CD8-positive, alpha-beta memory T cell (primary cell): ENCODE measurements around the gene SEC14L3. TPM values are rescaled to one million over a fixed set of nuclear protein-coding genes. Genes with fewer than 3 reads are reported as not detected.

Source experiments
- CTCF ChIA-PET: fragments of 350-600 bp; sonication (Branson Sonifier 250); formaldehyde crosslinking; loops from one replicate; lab custom pipeline; 2021; ENCODE audit warnings: antibody characterized with exemption; lab: Charles Lee
- POLR2A ChIA-PET: fragments of 350-600 bp; sonication (Branson Sonifier 250); formaldehyde crosslinking; loops from one replicate; lab custom pipeline; 2021; ENCODE audit warnings: antibody characterized with exemption; lab: Charles Lee
- DNase-seq, 5 donors: peaks; one replicate each; pipeline versions ENCODE4 v3.0.0 to v3.0.0-alpha.2; 2020 to 2022; ENCODE audit warnings: mixed read lengths in 1 of 5
- H3K27ac ChIP-seq: one replicate; pipeline ENCODE4 v1.7.0; 2013; ENCODE audit warnings: low read depth, mild to moderate bottlenecking, low read length, moderate library complexity
- H3K27me3 ChIP-seq: 2 replicates; pipeline ENCODE4 v1.7.0; 2013; ENCODE audit warnings: low read length, mild to moderate bottlenecking; ENCODE audit not compliant: insufficient read depth, poor library complexity, severe bottlenecking
- H3K36me3 ChIP-seq: 2 replicates; pipeline ENCODE4 v1.7.0; 2013; ENCODE audit warnings: mild to moderate bottlenecking, low read length, moderate library complexity; ENCODE audit not compliant: insufficient read depth
- H3K4me1 ChIP-seq: 2 replicates; pipeline ENCODE4 v1.7.0; 2013; ENCODE audit warnings: mild to moderate bottlenecking, low read length, moderate library complexity; ENCODE audit not compliant: insufficient read depth
- H3K4me3 ChIP-seq: 2 replicates; pipeline ENCODE4 v1.7.0; 2013; ENCODE audit warnings: mild to moderate bottlenecking, low read length
- H3K9me3 ChIP-seq: 2 replicates; pipeline ENCODE4 v1.7.0; 2013; ENCODE audit warnings: mild to moderate bottlenecking, low read length
- H3K27ac Mint-ChIP-seq, 8 donors: one replicate each; pipeline ENCODE4 v1.8.0; 2020 to 2021; ENCODE audit warnings: mixed read lengths in 8 of 8, mild to moderate bottlenecking in 6 of 8, inconsistent platforms in 3 of 8, moderate library complexity in 3 of 8
- H3K27me3 Mint-ChIP-seq, 2 donors: one replicate each; pipeline ENCODE4 v1.8.0; 2020 to 2021; ENCODE audit warnings: mixed read lengths in 2 of 2, mild to moderate bottlenecking in 1 of 2, moderate library complexity in 1 of 2
- H3K36me3 Mint-ChIP-seq, 3 donors: one replicate each; pipeline ENCODE4 v1.8.0; 2020 to 2021; ENCODE audit warnings: mixed read lengths in 3 of 3, inconsistent platforms in 1 of 3, mild to moderate bottlenecking in 1 of 3
- H3K4me1 Mint-ChIP-seq, 3 donors: one replicate each; pipeline ENCODE4 v1.8.0; 2020 to 2021; ENCODE audit warnings: mixed read lengths in 3 of 3, inconsistent platforms in 1 of 3, mild to moderate bottlenecking in 1 of 3
- H3K4me3 Mint-ChIP-seq, 7 donors: one replicate each; pipeline ENCODE4 v1.8.0; 2020 to 2021; ENCODE audit warnings: mixed read lengths in 7 of 7, mild to moderate bottlenecking in 6 of 7, moderate library complexity in 4 of 7, inconsistent platforms in 2 of 7
- H3K9me3 Mint-ChIP-seq, 5 donors: one replicate each; pipeline ENCODE4 v1.8.0; 2020 to 2022; ENCODE audit warnings: mixed read lengths in 5 of 5, mild to moderate bottlenecking in 3 of 5, moderate library complexity in 2 of 5, inconsistent platforms in 1 of 5
- polyA plus RNA-seq: library from polyadenylated mRNA; unstranded; fragments of 300-500 nt; fragmentation: Illumina TruSeq; gene quantifications from one replicate; pipeline ENCODE4 v1.2.3, GENCODE V29; 2021
- total RNA-seq, 2 experiments: library from RNA; stranded (reverse); gene quantifications; one replicate each; pipeline ENCODE4 v1.2.3, GENCODE V29; 2021

Gene SEC14L3
- total and polyA plus RNA-seq, 3 experiments from 2014 or later, result not detected

DNA sequence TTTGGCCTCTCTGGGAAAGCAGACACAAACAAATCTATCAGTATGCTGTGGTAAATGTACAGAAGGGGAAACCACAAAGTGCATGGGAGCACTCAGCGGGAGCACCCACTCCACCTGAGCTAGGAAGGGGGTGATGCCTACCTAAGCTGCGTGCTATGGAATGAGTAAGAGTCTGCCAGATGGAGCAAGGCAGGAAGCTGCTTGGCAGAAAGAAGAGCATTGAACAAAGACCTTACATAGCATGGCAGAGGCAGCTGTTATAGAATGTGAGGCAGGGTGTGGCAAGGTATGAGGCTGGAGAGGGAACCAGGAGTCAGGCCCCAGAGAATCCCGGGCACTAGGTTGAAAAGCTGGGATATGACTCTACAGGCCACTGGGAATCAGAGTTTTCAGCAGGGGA, 60.0 kb downstream of the SEC14L3 start:
- H3K9me3 Mint-ChIP-seq, result no peaks in the 10 kb centered on the region
- no peaks in the 10 kb centered on the region for H3K4me1 Mint-ChIP-seq
- Histone ChIP-seq H3K27ac (no peak overlapping the region), H3K4me1 (peaks cover 15% of the 10 kb centered on the region), H3K9me3 (no peaks in the 10 kb centered on the region), H3K4me3 (no peak overlapping the region), H3K27me3 (no peaks in the 10 kb centered on the region), H3K36me3 (no peaks in the 10 kb centered on the region)
- H3K4me3 Mint-ChIP-seq, result no peak overlapping the region
- no peaks in the 10 kb centered on the region for H3K27me3 Mint-ChIP-seq
- H3K36me3 Mint-ChIP-seq, result peaks cover 8 to 34% (median 18%) of the 10 kb centered on the region in 3 donors
- no peak overlapping the region for H3K27ac Mint-ChIP-seq
- no peak for DNase-seq
- POLR2A ChIA-PET, result no interaction called here
- CTCF ChIA-PET, result interaction anchor here (0.9 to 3.3 kb wide), 3 partner anchors 21 to 124 kb away, joined by 4 to 12 read pairs (median 7); partner anchors contain the start of gene RNF215

Other genes with a start within 250 kb of the SEC14L3 start
- 10 to 100 TPM; 87.5 to 88.6 TPM for gene LIF, start 225.3 kb downstream of the SEC14L3 start, total RNA-seq
- not detected for gene LIF, start 225.3 kb downstream of the SEC14L3 start, polyA plus RNA-seq
- 10 to 100 TPM; 18.9 to 20.7 TPM for gene OSM, start 205.2 kb downstream of the SEC14L3 start, total RNA-seq
- gene OSM, start 205.2 kb downstream of the SEC14L3 start, polyA plus RNA-seq, result 16.4 TPM
- gene CASTOR1, start 182.5 kb downstream of the SEC14L3 start, total RNA-seq, result 1 to 10 TPM; 4.0 to 5.3 TPM
- 17.8 TPM for gene CASTOR1, start 182.5 kb downstream of the SEC14L3 start, polyA plus RNA-seq
- gene TBC1D10A, start 145.1 kb downstream of the SEC14L3 start, total RNA-seq, result 10 to 100 TPM; 14.7 to 17.3 TPM
- 55.2 TPM for gene TBC1D10A, start 145.1 kb downstream of the SEC14L3 start, polyA plus RNA-seq
- gene SF3A1, start 115.1 kb downstream of the SEC14L3 start, total RNA-seq, result 100 to 1,000 TPM; 235 to 241 TPM
- 139 TPM for gene SF3A1, start 115.1 kb downstream of the SEC14L3 start, polyA plus RNA-seq
- 1 to 10 TPM; 2.7 to 2.9 TPM for gene CCDC157, start 115.0 kb downstream of the SEC14L3 start, total RNA-seq
- gene CCDC157, start 115.0 kb downstream of the SEC14L3 start, polyA plus RNA-seq, result 1.4 TPM
- 1 to 10 TPM; 6.3 to 7.9 TPM for gene RNF215, start 84.6 kb downstream of the SEC14L3 start, total RNA-seq
- gene RNF215, start 84.6 kb downstream of the SEC14L3 start, polyA plus RNA-seq, result 0.22 TPM
- 1 to 10 TPM; 4.4 to 4.9 TPM for gene SEC14L2, start 75.0 kb downstream of the SEC14L3 start, total RNA-seq
- 4.6 TPM for gene SEC14L2, start 75.0 kb downstream of the SEC14L3 start, polyA plus RNA-seq
- 100 to 1,000 TPM; 104 to 110 TPM for gene MTFP1, start 46.2 kb downstream of the SEC14L3 start, total RNA-seq
- gene MTFP1, start 46.2 kb downstream of the SEC14L3 start, polyA plus RNA-seq, result 43.1 TPM
- gene SEC14L4, start 33.7 kb upstream of the SEC14L3 start, total RNA-seq, result not detected
- not detected for gene SEC14L4, start 33.7 kb upstream of the SEC14L3 start, polyA plus RNA-seq
- gene SEC14L6, start 74.7 kb upstream of the SEC14L3 start, total RNA-seq, result not detected
- 0.18 TPM for gene SEC14L6, start 74.7 kb upstream of the SEC14L3 start, polyA plus RNA-seq
- gene GAL3ST1, start 102.6 kb upstream of the SEC14L3 start, total RNA-seq, result under 1 TPM; 0.13 to 0.31 TPM
- gene GAL3ST1, start 102.6 kb upstream of the SEC14L3 start, polyA plus RNA-seq, result 0.13 TPM
- 100 to 1,000 TPM; 186 to 187 TPM for gene PES1, start 119.9 kb upstream of the SEC14L3 start, total RNA-seq
- gene PES1, start 119.9 kb upstream of the SEC14L3 start, polyA plus RNA-seq, result 46.5 TPM
- under 1 TPM; 0.11 to 0.28 TPM for gene TCN2, start 135.2 kb upstream of the SEC14L3 start, total RNA-seq
- gene TCN2, start 135.2 kb upstream of the SEC14L3 start, polyA plus RNA-seq, result 0.63 TPM
- 1 to 10 TPM; 7.1 to 8.4 TPM for gene SLC35E4, start 163.8 kb upstream of the SEC14L3 start, total RNA-seq
- gene SLC35E4, start 163.8 kb upstream of the SEC14L3 start, polyA plus RNA-seq, result 3.3 TPM
- gene DUSP18, start 195.9 kb upstream of the SEC14L3 start, total RNA-seq, result 10 to 100 TPM; 11.4 to 12.5 TPM
- 12.3 TPM for gene DUSP18, start 195.9 kb upstream of the SEC14L3 start, polyA plus RNA-seq
- under 1 TPM; 0.66 to 0.74 TPM for gene OSBP2, start 222.9 kb upstream of the SEC14L3 start, total RNA-seq
- gene OSBP2, start 222.9 kb upstream of the SEC14L3 start, polyA plus RNA-seq, result 0.74 TPM